ENCODE data around the gene NSUN3.
"Not testable (repeated sequence)": the region's sequence is repeated elsewhere in the genome, so short reads cannot be mapped to it uniquely, and the experiment has no call there.

The NSUN3 gene

DNA sequence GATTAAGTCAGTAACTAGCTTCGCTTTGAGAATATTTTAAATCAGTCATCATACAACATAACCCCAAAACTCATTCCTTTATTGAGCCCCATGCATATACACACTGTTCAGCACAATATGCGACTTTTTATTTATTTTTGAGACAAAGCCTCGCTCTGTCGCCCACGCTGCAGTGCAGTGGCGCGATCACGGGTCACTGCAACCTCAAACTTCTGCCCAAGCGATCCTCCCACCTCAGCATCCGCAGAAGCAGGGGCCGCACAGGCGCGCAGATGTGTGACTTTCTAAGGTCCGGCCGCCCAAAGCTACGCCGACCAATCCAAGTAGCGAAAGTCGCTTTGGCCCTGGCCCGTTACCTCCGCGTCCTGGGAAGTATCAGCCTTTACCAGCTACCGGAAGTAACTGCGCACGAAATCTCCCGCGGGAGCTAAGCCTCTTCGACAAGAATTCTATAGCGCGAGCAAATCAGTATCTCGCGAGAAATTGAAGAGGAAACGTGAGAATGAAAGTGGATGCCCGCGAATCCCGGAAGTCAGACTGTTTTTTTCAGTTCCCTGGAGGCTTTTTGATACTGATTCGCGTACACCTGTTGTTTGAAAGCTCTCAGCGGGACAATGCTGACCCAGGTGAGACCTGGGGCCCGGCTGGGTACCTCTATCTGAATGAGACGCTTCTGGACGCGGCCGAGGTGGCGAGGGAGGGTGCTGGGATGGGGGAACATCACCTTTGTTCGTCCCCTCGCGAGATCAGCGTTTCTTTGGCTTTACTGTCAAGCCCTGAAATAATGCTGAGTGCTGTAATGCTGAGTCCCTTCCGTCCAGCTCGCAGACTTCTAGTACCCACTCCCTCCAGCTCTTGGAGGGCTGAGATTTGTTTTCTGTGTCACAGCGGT, at the start of gene NSUN3, which contains the start of gene DHFR2:
TSS of gene NSUN3 (plus strand) at position 549 of the 892 bp plus-strand sequence. CDS start at position 615, 66 bp downstream.
TSS of gene DHFR2 (minus strand) at position 404 of the 892 bp plus-strand sequence. CDS start 1,405 bp downstream, outside the sequence.
- peak; percentile 92 for DNase-seq (ENCODE audit: low spot score)

DNA sequence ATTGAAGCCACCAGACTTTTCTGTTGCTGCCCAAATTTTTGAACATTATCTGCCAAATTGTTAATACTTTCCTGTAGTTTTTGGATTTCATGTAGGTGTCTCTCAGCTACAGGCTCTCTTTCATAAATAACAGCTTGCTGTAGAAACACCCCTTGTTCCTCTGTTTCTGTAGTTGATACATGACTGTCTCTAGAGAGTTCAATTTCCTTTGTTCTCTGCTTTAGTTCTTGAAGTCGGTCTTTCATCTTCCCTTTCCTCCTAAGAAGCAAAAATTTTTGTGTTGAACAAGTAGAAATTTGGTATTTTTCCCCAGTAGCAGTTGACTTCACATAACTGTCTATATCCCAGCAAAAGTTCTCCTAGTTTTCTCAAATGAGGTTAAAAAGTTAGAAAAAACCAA, 47.8 kb upstream of the NSUN3 start:
- no peak for DNase-seq (ENCODE audit: low spot score)

DNA sequence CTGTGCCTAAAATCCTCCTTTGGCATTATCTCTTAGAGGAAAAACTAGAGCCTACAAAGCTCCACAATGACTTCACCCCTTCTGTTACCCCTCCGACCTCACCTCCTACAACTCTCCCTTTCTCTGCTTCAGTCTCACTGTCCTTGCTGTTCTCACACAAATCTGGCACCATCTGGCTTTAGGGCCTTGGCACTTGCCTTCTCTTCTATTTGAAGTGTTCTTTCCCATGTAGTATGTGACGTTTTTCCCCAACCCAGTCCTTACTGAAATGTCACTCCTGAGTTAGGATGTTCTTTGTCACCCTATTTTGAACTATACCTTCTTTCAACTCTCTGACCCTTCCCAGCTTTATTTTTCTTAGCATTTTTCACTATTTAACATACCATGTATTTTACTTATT, 43.2 kb upstream of the NSUN3 start:
- DNase-seq (ENCODE audit: low spot score) = no peak

DNA sequence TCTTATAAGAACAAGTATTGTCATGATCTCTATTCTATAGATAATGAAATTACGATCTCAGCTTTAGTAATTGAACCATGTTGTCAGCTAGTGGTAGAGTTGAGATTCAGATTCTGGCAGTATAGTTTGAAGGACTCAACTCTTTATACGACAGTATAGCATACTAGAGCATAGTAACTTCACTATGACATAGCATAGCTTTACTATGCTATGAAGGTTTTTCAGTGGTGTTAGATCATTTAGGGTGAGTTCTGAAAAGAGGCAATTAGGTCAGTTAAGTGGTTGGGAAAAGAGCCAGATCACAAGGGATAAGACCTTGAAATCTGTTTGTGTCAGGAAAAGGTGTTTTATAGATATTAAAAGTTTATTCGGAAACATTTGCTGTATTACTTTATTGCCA, 42.6 kb upstream of the NSUN3 start:
- no peak for DNase-seq (ENCODE audit: low spot score)

DNA sequence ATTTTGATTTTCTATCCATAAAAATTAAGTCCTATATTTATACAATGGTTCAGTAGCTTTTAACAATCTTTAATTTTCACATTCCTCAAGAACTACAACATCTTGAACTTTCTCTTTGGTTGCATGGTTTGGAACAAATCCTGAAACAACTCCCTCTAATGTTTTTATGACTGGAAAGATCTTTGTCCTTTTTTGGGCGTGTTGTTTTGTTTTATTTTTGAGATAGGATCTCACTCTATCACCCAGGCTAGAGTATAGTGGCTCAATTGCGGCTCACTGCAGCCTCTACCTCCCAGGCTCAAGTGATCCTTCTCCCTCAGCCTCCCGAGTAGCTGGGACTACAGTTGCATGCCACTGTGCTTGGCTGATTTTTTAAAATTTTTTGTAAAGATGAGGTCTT, 38.5 kb upstream of the NSUN3 start:
- DNase-seq (ENCODE audit: low spot score) = no peak

DNA sequence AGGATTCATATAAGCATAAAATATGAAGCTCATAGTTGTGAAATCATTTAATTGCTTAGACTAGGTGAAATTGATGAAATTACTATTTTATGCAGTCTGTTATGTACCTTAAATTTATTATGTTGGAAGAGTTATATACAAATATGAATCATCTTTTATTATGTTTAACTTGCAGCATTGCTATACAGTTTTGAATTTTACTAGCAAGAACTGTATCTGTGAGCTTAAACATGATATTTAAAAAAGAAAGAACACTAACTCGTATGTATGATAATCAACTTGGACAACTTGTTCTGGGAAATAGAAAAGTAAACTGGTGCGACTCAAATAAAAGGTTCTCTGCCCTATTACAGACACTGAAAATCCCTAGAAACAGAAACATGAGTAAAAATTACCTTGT, 36.2 kb upstream of the NSUN3 start:
- no peak for DNase-seq (ENCODE audit: low spot score)

DNA sequence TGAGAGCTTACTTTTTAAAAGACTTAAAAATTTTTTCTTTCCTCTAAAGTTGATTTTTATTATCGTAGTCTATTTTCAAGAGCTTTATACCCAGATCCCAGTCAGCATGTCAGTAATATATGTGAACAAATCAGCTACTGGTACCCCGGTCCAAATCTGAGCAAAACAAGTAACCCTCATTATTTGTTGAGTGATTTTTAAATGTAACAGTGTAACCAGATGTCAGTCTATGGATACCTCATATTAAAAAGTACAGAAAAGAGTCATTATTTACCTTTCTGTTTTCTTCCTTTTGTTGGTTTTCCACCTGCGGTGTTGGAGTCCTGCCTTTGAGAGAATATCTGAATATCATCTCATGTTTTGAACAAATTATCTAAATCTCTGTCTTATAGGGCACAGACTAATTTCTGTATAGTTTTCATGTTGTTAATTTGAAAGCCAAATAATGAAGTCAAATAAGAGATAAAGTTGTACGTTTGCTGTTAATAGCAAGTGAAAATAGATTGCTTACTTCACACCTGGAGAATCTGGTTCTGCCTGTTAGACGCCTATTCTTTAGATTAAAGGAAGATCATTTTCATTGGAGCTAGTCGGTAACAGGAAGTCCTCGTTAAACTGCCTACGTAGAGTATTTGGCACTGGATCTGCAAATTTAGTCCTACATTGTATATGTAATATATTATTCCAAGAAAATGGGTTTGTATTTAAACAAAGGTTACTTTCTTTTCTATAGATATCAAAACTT, 34.6 kb upstream of the NSUN3 start, which contains the start of gene STX19:
TSS of gene STX19 (minus strand) at position 505 of the 745 bp plus-strand sequence. CDS start 13,328 bp downstream, outside the sequence.
- DNase-seq (ENCODE audit: low spot score) = no peak

DNA sequence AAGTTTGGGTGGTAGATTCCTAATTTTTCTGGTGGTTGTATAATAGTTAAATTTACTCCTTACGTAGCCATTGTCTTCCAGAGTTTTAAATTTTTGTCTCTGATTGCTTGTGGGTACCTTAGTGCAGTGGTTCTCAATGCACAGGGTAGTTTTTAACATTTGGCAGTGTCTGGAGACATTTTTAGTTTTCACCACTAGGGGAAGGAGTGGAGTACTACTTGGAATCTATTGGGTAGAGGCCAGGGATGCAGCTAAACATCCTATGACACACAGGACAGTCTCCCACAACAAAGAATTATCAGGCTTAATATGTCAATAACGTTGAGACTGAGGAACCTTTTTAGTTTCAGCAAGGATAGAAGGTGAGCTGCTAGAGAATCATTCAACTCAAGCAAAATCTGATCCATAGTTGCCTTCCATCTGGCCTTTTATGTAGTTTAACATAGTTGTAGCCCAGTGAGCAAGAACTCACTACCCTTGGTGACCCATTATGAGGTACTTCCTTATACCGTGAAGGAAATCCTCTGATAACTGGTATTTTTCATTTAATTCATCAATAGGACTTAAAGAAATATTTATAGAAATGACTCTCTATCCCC, 25.9 kb upstream of the NSUN3 start:
- peak; percentile 20 for DNase-seq (ENCODE audit: low spot score)

DNA sequence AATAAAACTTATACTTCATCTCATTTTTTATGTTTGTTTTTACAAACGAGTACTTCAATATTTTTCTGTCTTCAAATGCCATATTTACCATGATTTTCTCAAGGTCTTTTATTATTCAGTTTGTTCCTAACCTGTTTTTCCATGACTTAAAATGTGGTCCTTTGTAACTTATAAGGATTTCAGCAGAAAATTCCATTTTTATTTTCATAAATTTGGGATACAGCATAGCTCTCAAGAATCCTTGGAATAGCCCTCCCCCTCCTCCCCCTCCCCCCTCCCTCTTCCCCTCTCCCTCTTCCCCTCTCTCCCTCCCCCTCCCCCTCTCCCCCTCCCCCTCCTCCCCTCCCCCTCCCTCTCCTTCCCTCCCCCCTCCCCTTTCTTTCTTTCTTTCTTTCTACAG, 19.6 kb upstream of the NSUN3 start:
- DNase-seq (ENCODE audit: low spot score) = no peak

DNA sequence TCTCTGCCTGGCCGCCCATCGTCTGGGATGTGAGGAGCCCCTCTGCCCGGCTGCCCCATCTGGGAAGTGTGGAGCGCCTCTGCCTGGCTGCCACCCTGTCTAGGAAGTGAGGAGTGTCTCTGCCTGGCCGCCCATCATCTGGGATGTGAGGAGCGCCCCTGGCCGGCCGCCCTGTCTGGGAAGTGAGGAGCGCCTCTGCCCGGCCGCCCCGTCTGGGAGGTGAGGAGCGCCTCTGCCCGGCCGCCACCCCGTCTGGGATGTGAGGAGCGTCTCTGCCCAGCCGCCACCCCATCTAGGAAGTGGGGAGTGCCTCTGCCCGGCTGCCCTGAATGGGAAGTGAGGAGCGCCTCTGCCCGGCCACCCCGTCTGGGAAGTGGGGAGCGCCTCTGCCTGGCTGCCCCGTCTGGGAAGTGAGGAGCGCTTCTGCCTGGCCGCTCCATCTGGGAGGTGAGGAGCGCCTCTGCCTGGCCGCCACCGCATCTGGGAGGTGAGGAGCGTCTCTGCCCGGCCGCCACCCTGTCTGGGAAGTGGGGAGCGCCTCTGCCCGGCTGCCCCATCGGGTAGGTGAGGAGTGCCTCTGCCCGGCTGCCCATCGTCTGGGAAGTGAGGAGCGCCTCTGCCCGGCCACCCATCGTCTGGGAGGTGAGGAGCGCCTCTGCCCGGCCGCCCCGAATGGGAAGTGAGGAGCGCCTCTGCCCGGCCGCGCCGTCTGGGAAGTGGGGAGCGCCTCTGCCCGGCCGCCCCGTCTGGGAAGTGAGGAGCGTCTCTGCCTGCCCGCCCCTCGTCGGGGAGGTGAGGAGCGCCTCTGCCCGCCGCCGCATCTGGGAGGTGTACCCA, 18.5 kb upstream of the NSUN3 start:
- DNase-seq (ENCODE audit: low spot score) = not testable (repeated sequence)

DNA sequence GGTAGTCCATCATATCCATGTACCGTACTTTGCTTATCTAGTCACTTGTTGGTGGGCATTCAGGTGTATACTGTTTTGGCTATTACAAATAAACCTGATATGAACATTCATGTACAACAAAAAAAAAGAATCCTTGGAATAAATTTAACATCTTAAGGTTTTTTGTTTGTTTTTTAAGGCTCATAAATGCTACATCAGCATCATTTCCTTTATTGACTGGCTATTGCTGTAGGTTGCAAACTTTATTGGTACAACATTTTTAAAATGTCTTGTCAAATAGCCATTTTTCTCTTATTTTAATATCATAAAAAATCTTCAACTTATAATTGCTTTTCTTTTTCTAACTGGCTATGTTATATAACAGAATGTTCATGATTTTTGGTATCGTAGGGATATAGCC, 16.3 kb upstream of the NSUN3 start:
- DNase-seq (ENCODE audit: low spot score) = no peak

DNA sequence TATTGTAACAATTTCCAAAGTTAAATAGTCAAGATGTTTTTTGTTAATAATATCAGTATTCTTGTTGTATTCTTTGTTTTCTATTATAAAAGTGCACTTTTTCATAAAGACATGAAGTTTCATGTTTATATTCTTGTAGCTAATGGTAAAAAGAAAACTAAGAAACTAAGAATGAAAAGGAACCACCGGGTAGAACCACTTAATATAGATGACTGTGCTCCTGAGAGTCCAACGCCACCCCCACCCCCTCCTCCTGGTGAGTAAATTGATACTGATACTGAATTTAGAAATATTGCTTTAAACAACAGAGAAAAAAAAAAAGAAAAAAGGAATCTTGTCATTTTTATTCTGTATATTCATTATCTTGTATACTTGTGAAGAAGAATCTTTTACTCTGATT, 13.6 kb upstream of the NSUN3 start:
- no peak for DNase-seq (ENCODE audit: low spot score)

DNA sequence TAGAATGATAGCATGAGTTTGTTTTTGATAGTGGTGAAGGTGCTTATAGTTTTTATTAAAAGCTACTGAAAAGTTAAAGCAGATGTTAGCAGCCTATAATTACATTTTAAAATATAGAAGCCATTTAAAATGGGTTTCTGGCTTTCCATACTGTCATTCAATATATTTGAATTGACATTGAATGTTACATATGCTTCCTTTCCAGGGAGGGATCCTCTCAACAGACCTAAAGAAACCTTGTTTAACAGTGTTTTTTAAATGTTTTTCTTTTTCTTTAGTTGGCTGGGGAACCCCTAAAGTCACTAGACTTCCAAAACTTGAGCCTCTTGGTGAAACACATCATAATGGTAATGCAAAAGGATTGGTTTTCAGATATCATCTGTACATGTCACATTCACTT, 12.3 kb upstream of the NSUN3 start:
- no peak for DNase-seq (ENCODE audit: low spot score)

DNA sequence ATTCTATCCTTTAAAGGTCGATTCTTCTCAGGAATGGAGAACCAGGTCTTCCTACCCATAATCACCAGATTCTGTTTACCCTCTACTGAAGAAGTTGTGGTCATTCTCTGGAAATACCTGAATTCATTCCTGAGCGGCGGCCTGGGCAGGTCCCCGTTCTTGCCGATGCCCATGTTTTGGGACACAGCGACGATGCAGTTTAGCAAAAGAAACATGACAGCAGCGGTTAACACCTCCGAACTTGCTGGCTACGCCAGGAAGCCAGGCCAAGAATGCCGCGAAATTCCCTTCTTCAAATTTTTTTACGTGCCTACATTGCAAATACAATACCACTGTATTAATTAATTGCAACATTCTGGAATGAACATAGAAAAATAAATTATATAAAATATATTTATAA, 1.6 kb upstream of the NSUN3 start:
- DNase-seq (ENCODE audit: low spot score) = no peak

DNA sequence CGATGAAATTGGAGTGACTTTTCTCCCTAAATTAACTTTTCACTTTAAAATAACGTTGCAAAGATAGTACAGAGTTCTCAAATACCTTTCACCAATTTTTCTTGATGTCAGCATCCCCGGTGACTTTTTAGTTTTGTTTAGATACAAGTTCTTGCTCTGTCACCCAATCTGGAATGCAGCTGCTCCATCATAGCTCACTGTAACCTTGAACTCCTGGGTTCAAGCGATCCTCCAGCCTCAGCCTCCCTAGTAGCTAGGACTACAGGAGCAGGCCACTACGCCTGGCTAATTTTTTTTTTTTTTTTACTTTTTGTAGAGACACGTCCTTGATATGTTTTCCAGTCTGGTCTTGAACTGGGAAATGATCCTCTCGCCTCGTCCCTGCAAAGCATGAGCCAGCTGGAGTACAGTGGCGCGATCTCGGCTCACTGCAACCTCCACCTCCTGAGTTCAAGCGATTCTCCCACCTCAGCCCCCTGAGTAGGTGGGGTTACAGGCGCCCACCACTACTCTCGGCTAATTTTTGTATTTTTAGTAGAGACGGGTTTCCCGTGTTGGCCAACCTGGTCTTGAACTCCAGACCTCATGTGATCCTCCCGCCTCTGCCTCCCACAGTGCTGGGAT, 747 bp downstream of the NSUN3 start:
- DNase-seq (ENCODE audit: low spot score) = no peak

DNA sequence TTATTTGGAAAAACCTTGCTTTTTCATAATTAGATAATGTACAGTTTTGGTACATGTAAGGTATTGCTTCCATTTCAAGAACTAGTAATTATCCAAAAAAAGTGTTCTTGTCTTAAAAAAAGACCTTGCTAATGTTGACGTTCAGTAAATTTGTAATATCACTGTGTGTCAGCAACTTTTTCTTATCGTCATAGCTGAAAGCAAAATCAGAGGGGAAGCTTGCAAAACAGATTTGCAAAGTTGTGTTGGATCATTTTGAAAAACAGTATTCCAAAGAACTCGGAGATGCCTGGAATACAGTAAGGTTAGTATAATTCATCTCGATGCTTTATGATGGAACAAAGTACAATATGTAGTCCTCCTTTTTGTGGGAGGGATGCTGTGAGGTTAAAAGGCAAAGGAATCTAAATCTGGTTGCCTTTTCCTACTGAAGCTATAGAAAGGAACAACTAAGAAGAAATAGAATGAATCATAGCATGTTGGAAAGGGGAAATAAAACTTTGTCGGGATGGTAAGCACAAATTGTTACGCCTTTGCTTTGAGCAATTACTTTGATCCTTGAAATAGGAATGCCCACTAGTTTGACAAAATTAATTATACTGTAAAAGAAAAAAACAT, 1.5 kb downstream of the NSUN3 start:
- DNase-seq (ENCODE audit: low spot score) = no peak

DNA sequence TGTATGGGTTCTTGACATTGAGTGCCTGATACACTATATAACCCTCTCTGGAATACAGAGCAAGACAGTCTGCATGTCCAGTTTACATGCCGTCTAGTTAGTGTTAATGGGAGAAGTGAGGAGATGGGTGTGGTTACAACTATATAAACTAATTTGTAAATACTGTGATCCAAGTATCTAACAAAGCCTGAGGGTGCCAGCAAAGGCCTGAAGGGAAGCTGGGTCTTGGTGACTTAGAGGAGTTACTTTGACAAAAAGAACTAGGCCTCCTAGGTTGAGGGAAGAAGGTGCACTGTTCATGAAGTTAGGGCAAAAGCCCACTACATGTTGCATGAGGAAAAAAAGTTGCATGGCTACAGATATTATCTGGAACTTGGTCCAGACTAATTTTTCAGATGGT, 2.3 kb downstream of the NSUN3 start:
- DNase-seq (ENCODE audit: low spot score) = no peak

DNA sequence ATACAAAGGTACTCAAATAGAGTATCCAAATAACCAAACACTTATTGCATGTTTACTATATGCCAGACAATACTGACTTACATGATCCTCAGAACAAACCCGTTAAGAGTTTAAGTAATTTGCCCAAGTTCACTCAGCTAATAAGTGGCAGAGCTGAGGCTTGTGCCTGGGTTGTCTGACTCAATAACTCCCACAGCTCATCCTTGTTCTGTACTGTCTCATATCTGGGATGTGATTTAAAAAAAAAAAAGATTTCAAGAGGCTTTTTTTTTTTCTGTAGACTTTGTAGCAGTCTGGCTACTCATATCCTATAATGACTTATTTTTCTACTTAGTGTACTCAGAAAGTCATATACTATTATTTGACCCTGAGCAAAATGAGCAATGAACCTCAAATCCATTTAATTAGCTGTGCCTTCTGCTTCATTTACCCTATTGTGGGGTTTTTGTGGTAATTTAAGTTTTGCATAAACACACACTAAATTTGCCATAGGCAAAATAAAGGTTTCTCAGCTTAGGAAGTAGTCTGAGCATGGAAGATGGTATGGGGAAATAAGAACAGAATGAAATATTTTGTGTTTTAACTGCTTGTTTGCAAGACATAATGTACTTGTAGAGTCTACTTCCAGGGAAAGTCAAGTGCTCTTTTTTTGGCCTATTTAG, 3.1 kb downstream of the NSUN3 start:
- DNase-seq (ENCODE audit: low spot score) = no peak

DNA sequence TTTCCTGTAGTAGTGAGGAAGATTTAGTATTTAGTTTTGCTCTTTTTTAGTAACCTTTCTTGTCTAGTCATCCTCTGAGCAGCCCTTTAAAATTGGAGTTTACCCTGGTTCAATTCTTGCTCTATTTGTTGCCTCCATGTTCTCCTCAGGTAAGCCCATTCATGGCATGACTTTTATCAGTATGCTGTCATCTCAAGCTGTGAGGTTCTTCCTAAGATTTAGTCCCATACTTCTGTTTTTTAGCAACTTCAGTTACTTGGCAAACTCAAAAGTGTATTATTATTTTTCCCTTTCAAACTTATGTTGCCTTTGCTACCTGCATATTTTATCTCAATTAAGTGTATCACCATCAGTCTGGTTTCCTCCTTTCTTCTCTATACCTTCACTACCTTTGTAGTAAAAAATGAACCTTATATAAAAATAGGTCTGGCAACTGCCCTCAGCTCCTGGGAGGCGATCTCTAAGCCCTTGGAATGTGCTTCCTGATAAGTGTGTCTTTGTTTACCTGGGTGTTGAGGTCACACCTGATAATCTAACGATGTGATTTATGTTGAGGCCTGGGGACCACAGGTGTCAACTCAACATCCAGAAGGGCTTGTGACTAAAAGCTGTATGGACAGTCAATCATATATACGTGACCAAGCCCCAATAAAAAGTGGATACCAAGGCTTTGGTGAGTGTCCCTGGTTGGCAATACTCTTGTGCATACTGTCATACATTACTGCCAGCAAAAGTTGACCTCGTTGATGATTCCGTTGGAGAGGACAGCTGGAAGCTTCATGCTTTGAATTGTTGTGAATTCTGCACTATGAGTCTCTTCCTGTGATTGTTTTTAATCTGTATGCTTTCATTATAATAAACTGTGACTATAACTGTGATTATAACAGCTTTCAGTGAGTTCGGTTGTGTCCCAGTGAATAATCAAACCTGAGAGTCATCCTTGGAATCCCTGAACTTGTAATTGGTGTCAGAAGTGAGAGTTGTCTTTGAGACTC, 3.9 kb downstream of the NSUN3 start:
- DNase-seq (ENCODE audit: low spot score) = no peak
